ENCODE results near the gene TMEM86B. TPM values are rescaled to one million over a fixed set of nuclear protein-coding genes. Genes with fewer than 3 reads are reported as not detected.
"Not testable (repeated sequence)": the region's sequence is repeated elsewhere in the genome, so short reads cannot be mapped to it uniquely, and the experiment has no call there.

The TMEM86B gene
- polyA plus RNA-seq, 3 donors: 2.6 to 7.1 (median 4.2) TPM

DNA sequence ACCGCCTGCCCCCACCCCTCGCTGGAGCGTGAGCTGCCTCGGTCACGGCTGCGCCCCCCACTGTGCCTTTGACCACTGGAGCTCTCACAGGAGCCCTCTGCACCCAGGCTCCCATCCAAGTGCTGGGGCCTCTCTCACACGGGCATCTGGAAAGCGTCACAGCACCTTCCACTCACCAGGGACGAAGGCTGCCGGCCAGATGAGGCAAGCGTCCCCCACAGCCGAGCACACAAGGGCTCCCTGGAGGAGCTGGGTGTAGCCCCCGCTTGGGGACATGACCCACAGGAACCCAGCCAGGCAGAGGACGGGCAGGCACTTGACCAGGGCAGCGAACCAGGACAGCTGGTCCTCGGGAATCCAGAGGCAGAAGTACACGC, 560 bp downstream of the TMEM86B start:
- DNase-seq (ENCODE audit: extremely low read depth in 1 of 11, low read depth in 9 of 11, low spot score in 4 of 11): no peak

DNA sequence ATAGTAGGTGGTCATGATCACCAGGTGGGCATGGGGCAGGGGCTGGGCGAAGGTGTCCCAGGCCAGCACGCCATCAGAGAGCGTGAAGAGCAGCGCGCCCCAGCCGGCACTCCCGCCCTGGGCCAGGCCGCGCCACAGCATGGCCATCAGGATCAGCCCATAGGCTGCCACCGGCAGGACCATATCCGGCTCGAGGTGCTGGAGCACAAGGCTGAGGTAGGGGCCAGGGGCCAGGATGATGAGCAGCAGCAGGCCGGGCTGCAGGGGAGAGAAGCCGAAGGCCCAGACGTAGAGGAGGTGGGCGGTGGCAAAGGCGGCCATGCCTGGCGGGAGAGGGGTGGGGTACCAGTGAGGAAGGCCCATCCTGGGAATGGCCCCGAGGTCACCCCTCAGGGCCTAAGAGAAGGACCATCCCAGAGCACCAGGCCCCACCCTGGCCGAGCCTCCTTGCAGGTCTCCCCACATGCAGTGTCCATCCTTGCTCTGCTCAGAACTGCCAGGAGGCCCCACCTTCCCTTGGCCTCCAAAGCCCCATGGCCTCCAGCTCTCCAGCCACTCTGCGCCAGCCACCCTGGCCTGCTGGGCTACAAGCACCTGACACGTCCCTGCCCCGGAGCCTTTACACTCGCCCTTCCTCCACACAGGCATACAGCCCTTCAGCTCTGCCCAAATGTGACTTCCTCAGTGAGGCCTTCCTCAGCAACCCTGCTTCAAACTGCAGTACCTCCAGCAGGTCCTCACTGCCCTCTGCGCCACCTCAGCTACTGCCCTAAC, 1.1 kb downstream of the TMEM86B start:
- no peak for DNase-seq (ENCODE audit: extremely low read depth in 1 of 11, low read depth in 9 of 11, low spot score in 4 of 11)

DNA sequence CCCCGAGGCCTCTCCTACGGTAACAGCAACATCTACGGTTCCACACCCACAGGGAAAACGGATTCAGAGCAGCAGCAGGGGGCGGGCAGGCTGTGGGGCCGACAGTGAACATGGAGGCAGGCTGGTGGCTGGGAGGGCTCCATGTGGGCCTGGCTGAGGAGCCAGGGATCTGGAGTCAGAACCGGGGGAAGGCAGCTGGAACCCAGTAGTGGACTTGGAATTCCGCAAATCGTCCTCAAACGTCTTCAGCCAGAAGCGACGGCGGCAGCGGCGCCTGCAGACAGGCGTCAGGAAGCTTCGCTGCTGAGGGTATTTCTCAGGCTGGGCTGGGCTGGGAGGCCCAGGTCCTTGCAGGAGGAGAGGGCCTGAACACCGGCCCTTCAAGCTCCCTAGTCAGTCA, 1.8 kb downstream of the TMEM86B start:
- no peak for DNase-seq (ENCODE audit: extremely low read depth in 1 of 11, low read depth in 9 of 11, low spot score in 4 of 11)

DNA sequence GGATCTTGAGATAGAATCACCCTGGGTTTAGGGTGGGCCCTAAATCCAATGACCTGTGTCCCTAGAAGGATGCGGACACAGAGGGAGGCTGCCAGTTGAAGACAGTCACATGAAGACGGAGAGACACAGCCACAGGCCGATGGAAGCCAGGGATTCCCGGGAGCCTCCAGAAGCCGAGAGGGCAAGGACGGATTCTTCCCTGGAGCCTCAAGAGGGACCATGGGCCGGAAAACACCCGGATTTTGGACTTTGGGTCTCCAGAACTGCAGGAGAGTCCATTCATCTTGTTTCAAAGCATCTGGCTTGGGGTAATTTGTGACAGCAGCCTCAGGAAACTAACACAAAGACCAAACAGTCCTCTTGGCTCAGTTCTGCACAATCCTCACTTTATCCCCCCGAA, 2.3 kb downstream of the TMEM86B start:
- DNase-seq (ENCODE audit: extremely low read depth in 1 of 11, low read depth in 9 of 11, low spot score in 4 of 11): no peak

GRCh38 chr19:55225415-55225958, 3.1 kb downstream of the TMEM86B start:
- DNase-seq (ENCODE audit: extremely low read depth in 1 of 11, low read depth in 9 of 11, low spot score in 4 of 11): no peak

GRCh38 chr19:55224679-55225414, 3.7 kb downstream of the TMEM86B start:
- not testable (repeated sequence) for DNase-seq (ENCODE audit: extremely low read depth in 1 of 11, low read depth in 9 of 11, low spot score in 4 of 11)

DNA sequence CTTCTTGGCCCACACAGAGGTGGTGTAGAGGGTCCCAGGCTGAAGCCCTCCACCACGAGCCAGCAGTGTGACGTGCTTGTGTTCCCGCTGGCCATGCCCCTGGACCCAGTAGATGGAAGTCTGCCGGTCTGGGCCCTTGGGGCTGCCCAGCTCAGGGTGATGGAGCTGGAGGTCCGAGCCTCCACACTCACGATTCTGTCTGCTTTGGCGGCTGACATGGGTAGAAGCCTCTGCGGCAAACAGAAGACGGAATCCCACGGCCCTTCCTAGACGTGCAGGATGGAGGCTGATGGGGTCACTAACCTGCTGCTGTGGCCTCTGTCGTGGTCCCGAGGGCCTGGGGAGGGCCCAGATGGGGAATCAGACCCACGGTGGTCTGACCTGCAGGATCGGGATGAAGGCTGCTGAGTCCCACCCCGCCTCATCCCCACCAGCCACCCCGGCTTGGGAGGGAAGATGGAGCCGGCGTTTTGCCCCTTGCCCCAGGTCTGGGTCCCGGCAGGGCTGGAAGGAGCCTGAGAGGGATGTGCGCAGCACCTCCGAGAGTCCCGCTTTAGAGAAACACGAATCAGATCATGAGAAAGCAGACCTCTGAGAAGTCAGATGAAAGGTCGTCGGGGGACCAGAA, 4.4 kb downstream of the TMEM86B start:
- no peak for DNase-seq (ENCODE audit: extremely low read depth in 1 of 11, low read depth in 9 of 11, low spot score in 4 of 11)

DNA sequence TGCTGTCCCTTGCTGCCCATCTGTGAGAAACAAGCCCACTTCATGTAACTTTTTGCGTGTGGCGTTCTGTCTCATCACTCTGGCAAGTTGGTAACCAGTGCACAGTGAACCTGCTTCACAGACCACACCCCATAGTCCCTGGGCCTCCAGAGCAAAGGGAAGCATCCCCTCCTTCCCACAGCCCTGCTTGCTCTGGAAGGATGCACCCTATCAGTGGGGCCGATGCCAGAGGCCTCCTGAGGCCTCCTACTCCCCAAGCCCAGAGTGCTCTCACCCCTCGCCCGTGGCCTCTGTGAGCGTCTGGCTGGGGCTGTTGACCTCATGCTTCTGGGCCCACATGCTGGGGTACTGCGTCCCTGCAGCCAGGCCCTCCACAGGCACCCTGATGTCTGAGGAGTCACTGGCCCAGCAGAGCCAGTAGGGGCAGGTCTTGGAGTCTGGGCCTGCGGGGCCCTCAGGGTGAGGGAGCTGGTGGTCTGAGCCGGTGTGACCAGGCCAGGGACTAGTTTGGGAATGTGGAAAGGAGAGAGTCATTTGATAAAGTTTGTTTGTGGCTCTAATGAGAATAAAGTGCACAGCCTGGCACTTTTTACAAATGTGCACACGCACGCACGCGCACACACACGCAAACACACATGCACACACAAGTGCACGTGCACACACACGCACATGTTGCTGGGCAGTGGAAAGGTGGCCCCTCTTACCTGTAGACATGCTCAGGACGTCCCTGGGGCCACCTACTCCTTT, 5.1 kb downstream of the TMEM86B start:
- DNase-seq (ENCODE audit: extremely low read depth in 1 of 11, low read depth in 9 of 11, low spot score in 4 of 11): no peak

DNA sequence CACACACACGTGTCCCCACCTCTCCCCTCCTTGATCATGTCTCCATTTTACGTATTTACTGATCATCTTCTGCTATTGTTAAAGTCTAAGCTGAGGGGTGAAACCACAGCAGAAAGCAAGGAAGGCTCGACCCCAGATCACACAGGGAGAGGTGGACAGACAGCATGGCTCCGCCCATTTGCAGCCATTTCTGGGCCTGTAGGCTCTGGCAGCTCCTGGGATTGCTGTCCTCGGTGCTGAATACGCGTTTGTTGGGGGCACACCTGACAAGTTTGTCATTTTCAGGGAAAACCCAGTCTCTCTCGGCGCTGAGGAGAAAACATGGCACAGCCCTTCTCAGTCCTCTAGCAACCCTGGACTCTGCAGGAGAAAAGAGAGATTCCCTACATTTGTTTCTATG, 8.0 kb downstream of the TMEM86B start:
- DNase-seq (ENCODE audit: extremely low read depth in 1 of 11, low read depth in 9 of 11, low spot score in 4 of 11): no peak

- DNase-seq (ENCODE audit: extremely low read depth in 1 of 11, low read depth in 9 of 11, low spot score in 4 of 11): peak; percentile 46 to 79 (median 72)
Observed at GRCh38 chr19:55216461-55217198, 11.9 kb downstream of the TMEM86B start.

GRCh38 chr19:55213547-55213946, 15.0 kb downstream of the TMEM86B start:
- no peak for DNase-seq (ENCODE audit: extremely low read depth in 1 of 11, low read depth in 9 of 11, low spot score in 4 of 11)

GRCh38 chr19:55212447-55212846, 16.1 kb downstream of the TMEM86B start:
- DNase-seq (ENCODE audit: extremely low read depth in 1 of 11, low read depth in 9 of 11, low spot score in 4 of 11): no peak

- no peak for DNase-seq (ENCODE audit: extremely low read depth in 1 of 11, low read depth in 9 of 11, low spot score in 4 of 11)
Observed at GRCh38 chr19:55209693-55210472, 18.7 kb downstream of the TMEM86B start.

- DNase-seq (ENCODE audit: extremely low read depth in 1 of 11, low read depth in 9 of 11, low spot score in 4 of 11): no peak
Observed at GRCh38 chr19:55208880-55209692, 19.5 kb downstream of the TMEM86B start, which contains the start of gene PTPRH. Gene PTPRH (minus strand): TSS chr19:55209501. CDS start chr19:55209433, 68 bp downstream.

DNA sequence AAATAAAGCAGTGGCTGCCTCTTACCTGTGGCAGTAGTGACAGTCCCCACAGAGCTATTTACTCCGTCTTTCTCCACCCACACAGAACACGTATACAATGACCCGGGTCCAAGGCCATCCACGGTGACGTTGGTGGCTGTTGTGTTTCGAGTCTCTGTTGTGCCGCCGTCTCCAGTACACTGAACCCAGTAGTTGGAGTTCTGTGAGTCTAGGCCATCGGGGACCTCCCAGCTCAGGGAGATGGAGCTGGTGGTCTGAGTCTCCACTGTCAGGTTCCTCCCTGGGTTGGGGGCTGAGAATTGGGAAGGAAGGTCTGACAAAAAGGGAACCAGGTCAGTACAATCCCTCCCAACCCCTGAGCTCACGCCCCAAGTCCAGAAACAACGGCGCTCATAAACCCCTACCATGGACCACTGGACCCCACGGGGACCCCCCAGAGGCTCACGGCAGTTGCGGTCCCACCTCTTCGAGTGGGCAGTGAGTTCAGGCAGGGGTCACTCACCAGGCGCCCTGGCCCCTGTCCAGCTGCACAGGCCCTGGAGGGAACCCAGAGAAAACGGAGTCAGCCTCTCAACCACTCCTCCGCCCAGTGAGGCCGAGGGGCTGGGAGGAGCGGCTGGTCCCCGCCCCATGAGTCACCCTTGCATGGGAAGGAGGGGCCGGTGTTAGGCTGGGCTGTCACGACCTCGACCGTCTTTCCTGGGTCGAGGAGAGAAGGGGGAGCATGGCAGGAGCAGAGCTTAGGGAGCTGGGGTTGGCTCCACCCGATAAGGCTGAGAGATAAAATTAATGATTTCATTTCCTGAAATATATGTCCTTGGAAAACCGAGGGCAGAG, 21.7 kb downstream of the TMEM86B start:
- DNase-seq (ENCODE audit: extremely low read depth in 1 of 11, low read depth in 9 of 11, low spot score in 4 of 11): peak in 6 of 11 donors; percentile 16 to 60 (median 30)

DNA sequence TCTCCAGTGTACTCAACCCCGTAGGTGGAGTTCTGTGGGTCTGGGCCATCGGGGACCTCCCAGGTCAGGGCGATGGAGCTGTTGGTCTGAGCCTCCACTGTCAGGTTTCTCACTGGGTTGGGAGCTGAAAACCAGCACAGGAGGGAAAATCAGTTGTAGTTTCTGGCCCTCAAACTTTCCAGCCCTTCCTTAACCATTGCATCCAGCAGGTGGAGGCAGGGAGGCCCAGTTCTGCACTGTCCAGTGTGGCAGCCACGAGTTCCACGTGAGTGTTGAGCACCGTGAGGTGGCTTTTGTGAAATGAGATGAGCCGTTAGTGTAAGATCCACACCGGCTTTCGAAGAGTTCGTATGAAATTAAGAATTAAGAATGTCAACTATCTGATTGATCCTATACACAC, 26.4 kb downstream of the TMEM86B start:
- DNase-seq (ENCODE audit: extremely low read depth in 1 of 11, low read depth in 9 of 11, low spot score in 4 of 11): not testable (repeated sequence)
